Caco-2 (cell line): Measurements from ENCODE around the gene TPRX1. TPM values are rescaled to one million over a fixed set of nuclear protein-coding genes. Genes with fewer than 3 reads are reported as not detected.

Experiments
- BruUV-seq: library from RNA; stranded (reverse); fragments of 400-500 nt; replicated peaks from 2 replicates; lab custom pipeline; 2021; lab: Mats Ljungman, UMichigan
- CTCF ChIA-PET: fragments of 300-600 bp; sonication (Branson Sonifier 250); formaldehyde crosslinking; loops from one replicate; lab custom pipeline; 2022; ENCODE audit warnings: antibody characterized with exemption; lab: Charles Lee
- POLR2A ChIA-PET: fragments of 300-600 bp; sonication (Branson Sonifier 250); formaldehyde crosslinking; loops from one replicate; lab custom pipeline; 2022; ENCODE audit warnings: antibody characterized with exemption; lab: Charles Lee
- DNase-seq, 2 experiments: peaks; one replicate each; pipeline versions ENCODE4 v3.0.0 to v3.0.0-alpha.2; 2020 to 2022
- H3K27me3 ChIP-seq: replicated peaks from 2 replicates; pipeline ENCODE4 v1.6.0; 2011; ENCODE audit warnings: low read length; ENCODE audit not compliant: control insufficient read depth, insufficient read depth
- H3K36me3 ChIP-seq: 2 replicates; pipeline ENCODE4 v1.5.1; 2011; ENCODE audit warnings: low read length; ENCODE audit not compliant: control insufficient read depth, insufficient read depth
- H3K4me1 ChIP-seq: fragments of 250-450 bp; sonication (Bioruptor Pico); 2 replicates; pipeline ENCODE4 v1.5.1; 2020; ENCODE audit warnings: mild to moderate bottlenecking
- H3K4me3 ChIP-seq: 2 replicates; pipeline ENCODE4 v1.5.1; 2011; ENCODE audit warnings: low read depth, mild to moderate bottlenecking, control low read depth, low read length
- H3K9me3 ChIP-seq: fragments of 250-450 bp; sonication (Bioruptor Pico); 2 replicates; pipeline ENCODE4 v1.5.1; 2020; ENCODE audit warnings: mild to moderate bottlenecking, moderate library complexity
- H3K27ac Mint-ChIP-seq: one replicate; pipeline ENCODE4 v1.8.0; 2022; ENCODE audit warnings: mixed read lengths; ENCODE audit not compliant: unreplicated experiment
- H3K27me3 Mint-ChIP-seq: one replicate; pipeline ENCODE4 v1.8.0; 2022; ENCODE audit warnings: mixed read lengths; ENCODE audit not compliant: insufficient read depth, unreplicated experiment
- H3K36me3 Mint-ChIP-seq: one replicate; pipeline ENCODE4 v1.8.0; 2022; ENCODE audit warnings: mild to moderate bottlenecking, mixed read lengths; ENCODE audit not compliant: insufficient read depth, unreplicated experiment
- H3K4me1 Mint-ChIP-seq: one replicate; pipeline ENCODE4 v1.8.0; 2022; ENCODE audit warnings: low read depth, mixed read lengths; ENCODE audit not compliant: unreplicated experiment
- H3K4me3 Mint-ChIP-seq: one replicate; pipeline ENCODE4 v1.8.0; 2022; ENCODE audit warnings: mild to moderate bottlenecking, moderate library complexity, mixed read lengths; ENCODE audit not compliant: unreplicated experiment
- H3K9me3 Mint-ChIP-seq: one replicate; pipeline ENCODE4 v1.8.0; 2022; ENCODE audit warnings: mixed read lengths; ENCODE audit not compliant: unreplicated experiment
- intact Hi-C: fragments of 100-400 bp; cut with micrococcal nuclease; formaldehyde crosslinking; loops from one replicate; pipeline ENCODE4 v1.10.0; 2022; ENCODE audit not compliant: unreplicated experiment
- total RNA-seq: library from RNA; stranded (reverse); gene quantifications from 2 replicates; pipeline ENCODE4 v1.2.3, GENCODE V29; 2022
- TF ChIP-seq, protein P1 (sequence below), 2 experiments: fragments of 200-600 bp in 1 of 2; IDR thresholded peaks; 1 replicate in 1 of 2; 2 replicates in 1 of 2; pipeline versions ENCODE4 v1.5.1 to v1.8.0; 2011 to 2022; ENCODE audit warnings: antibody characterized with exemption in 1 of 2, control low read depth in 1 of 2, inconsistent platforms in 1 of 2, low read depth in 1 of 2, low read length in 1 of 2, mild to moderate bottlenecking in 1 of 2, moderate library complexity in 1 of 2; ENCODE audit not compliant: insufficient read depth in 1 of 2, severe bottlenecking in 1 of 2, unreplicated experiment in 1 of 2

TPRX1 gene
- total RNA-seq, 1 experiment from 2014 or later = not detected

DNA sequence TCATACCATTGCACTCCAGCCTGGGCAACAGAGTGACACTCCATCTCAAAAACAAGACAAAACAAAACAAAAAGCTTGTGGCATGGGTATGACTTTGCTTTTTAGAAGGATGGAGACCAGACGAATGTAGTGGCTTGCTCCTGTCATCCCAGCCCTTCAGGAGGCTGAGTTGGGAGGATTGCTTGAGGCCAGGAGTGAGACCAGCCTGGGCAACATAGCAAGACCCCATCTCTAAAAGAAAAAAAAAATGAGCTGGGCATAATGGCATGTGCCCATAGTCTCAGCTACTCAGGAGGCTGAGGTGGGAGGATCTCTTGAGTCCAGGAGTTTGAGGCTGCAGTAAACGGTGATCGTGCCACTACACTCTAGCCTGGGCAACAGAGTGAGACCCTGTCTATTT lies 42.2 kb downstream of the TPRX1 start:
- Mint-ChIP-seq H3K4me1 (peaks cover 4% of the 10 kb centered on the region), H3K36me3 (peaks cover 39% of the 10 kb centered on the region), H3K27me3 (no peaks in the 10 kb centered on the region), H3K27ac (no peak overlapping the region), H3K4me3 (no peak overlapping the region), H3K9me3 (no peaks in the 10 kb centered on the region)
- Histone ChIP-seq H3K9me3 (no peaks in the 10 kb centered on the region), H3K4me1 (peaks cover 6% of the 10 kb centered on the region; the same call in 1 of the 2 replicates), H3K4me3 (no peak overlapping the region), H3K27me3 (no peaks in the 10 kb centered on the region), H3K36me3 (peaks cover 7% of the 10 kb centered on the region)
- TF ChIP-seq, protein P1, sequence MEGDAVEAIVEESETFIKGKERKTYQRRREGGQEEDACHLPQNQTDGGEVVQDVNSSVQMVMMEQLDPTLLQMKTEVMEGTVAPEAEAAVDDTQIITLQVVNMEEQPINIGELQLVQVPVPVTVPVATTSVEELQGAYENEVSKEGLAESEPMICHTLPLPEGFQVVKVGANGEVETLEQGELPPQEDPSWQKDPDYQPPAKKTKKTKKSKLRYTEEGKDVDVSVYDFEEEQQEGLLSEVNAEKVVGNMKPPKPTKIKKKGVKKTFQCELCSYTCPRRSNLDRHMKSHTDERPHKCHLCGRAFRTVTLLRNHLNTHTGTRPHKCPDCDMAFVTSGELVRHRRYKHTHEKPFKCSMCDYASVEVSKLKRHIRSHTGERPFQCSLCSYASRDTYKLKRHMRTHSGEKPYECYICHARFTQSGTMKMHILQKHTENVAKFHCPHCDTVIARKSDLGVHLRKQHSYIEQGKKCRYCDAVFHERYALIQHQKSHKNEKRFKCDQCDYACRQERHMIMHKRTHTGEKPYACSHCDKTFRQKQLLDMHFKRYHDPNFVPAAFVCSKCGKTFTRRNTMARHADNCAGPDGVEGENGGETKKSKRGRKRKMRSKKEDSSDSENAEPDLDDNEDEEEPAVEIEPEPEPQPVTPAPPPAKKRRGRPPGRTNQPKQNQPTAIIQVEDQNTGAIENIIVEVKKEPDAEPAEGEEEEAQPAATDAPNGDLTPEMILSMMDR (IDR thresholded peaks at IDR 0.05; ENCODE audit: insufficient read depth in 1 of 2, low read depth in 1 of 2, low read length in 1 of 2, severe bottlenecking in 1 of 2, unreplicated experiment in 1 of 2) = no peak
- ChIA-PET CTCF (no interaction called here), POLR2A (no interaction called here)
- intact Hi-C loops = no loop called here
- BruUV-seq = no TSS peak
- DNase-seq = no peak

DNA sequence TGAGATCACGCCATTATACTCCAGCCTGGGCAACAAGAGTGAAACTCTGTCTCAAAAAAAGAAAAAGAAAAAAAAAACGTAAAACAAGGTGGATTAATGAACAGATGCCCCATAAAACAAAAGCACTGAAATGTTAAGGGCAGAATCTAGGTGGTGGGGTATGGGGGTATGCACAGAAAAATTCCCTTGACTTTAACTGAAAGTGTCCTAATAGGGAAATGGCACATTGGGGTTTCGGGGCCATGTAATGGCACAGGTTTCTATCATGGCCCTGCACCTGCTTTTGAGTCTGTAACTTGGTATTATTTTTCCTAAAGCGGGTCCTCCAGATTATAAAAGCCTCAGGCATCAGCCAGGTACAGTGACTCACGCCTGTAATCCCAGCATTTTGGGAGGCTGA lies 42.8 kb downstream of the TPRX1 start:
- H3K27me3 Mint-ChIP-seq = no peaks in the 10 kb centered on the region
- intact Hi-C loops = no loop called here
- H3K9me3 ChIP-seq = no peaks in the 10 kb centered on the region
- POLR2A ChIA-PET = no interaction called here
- CTCF ChIA-PET = no interaction called here
- H3K36me3 Mint-ChIP-seq = peaks cover 45% of the 10 kb centered on the region
- no TSS peak for BruUV-seq
- no peak overlapping the region for H3K4me3 Mint-ChIP-seq
- no peak overlapping the region for H3K27ac Mint-ChIP-seq
- DNase-seq = no peak
- TF ChIP-seq, protein P1 (IDR thresholded peaks at IDR 0.05; ENCODE audit: insufficient read depth in 1 of 2, low read depth in 1 of 2, low read length in 1 of 2, severe bottlenecking in 1 of 2, unreplicated experiment in 1 of 2) = no peak
- peaks cover 9% of the 10 kb centered on the region for H3K4me1 Mint-ChIP-seq
- H3K4me1 ChIP-seq = peaks cover 10% of the 10 kb centered on the region; the same call in 1 of the 2 replicates
- no peaks in the 10 kb centered on the region for H3K9me3 Mint-ChIP-seq
- no peak overlapping the region for H3K4me3 ChIP-seq
- no peaks in the 10 kb centered on the region for H3K27me3 ChIP-seq
- peaks cover 7% of the 10 kb centered on the region for H3K36me3 ChIP-seq

DNA sequence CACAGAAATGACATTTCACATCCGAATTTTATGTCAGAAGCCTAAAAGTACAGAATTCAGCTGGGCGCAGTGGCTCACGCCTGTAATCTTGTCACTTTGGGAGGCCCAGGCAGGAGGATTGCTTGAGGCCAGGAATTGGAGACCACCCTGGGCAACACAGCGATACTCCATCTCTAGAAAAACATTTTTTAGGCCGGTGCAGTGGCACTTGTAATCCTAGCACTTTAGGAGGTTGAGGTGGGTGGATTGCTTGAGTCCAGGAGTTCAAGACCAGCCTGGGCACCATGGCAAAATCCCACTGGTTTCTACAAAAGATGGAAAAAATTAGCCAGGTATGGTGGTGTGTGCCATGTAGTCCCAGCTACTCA lies 43.7 kb downstream of the TPRX1 start:
- intact Hi-C loops = no loop called here
- DNase-seq = no peak
- Mint-ChIP-seq H3K27me3 (no peaks in the 10 kb centered on the region), H3K4me3 (no peak overlapping the region), H3K4me1 (peaks cover 9% of the 10 kb centered on the region), H3K27ac (no peak overlapping the region), H3K9me3 (no peaks in the 10 kb centered on the region), H3K36me3 (peaks cover 53% of the 10 kb centered on the region)
- Histone ChIP-seq H3K36me3 (peaks cover 7% of the 10 kb centered on the region), H3K9me3 (no peaks in the 10 kb centered on the region), H3K4me3 (no peak overlapping the region), H3K27me3 (no peaks in the 10 kb centered on the region), H3K4me1 (peaks cover 10% of the 10 kb centered on the region; the same call in 1 of the 2 replicates)
- BruUV-seq = no TSS peak
- CTCF ChIA-PET = no interaction called here
- POLR2A ChIA-PET = no interaction called here
- TF ChIP-seq, protein P1 (IDR thresholded peaks at IDR 0.05; ENCODE audit: insufficient read depth in 1 of 2, low read depth in 1 of 2, low read length in 1 of 2, severe bottlenecking in 1 of 2, unreplicated experiment in 1 of 2) = no peak
